Lower leg skin (tissue), 4 donors: Measurements from ENCODE around the gene SOX5. TPM values are rescaled to one million over a fixed set of nuclear protein-coding genes. Genes with fewer than 3 reads are reported as not detected.

Experiments used
- DNase-seq, 2 donors: peaks; one replicate each; pipeline ENCODE4 v3.0.0-alpha.2; 2019; ENCODE audit warnings: low spot score in 2 of 2
- H3K4me3 ChIP-seq: fragments of 200-600 bp; sonication (generic); 2 replicates; pipeline ENCODE4 v1.5.1; 2017; ENCODE audit warnings: mild to moderate bottlenecking, low read depth; ENCODE audit not compliant: poor library complexity, severe bottlenecking
- CTCF ChIP-seq, 3 donors: fragments of 450-650 bp; IDR thresholded peaks; one replicate each; pipeline ENCODE4 v1.5.1; 2016; ENCODE audit warnings: antibody characterized with exemption in 3 of 3, mild to moderate bottlenecking in 3 of 3, moderate library complexity in 2 of 3
- POLR2A ChIP-seq, 2 donors: fragments of 450-650 bp; IDR thresholded peaks; one replicate each; pipeline ENCODE4 v1.6.1; 2016 to 2017; ENCODE audit warnings: antibody characterized with exemption in 2 of 2, mild to moderate bottlenecking in 1 of 2, moderate library complexity in 1 of 2
- WGBS, 2 donors: methylation state at CpG; one replicate each; pipeline ENCODE4 v1.1.5; 2018; 5-methylcytosine and 5-hydroxymethylcytosine counted together
- intact Hi-C: fragments of 100-400 bp; cut with DNase I; formaldehyde crosslinking; loops from one replicate; pipeline ENCODE4 v1.15.0; 2023; ENCODE audit warnings: low total_unique reads
- total RNA-seq, 4 donors: library from RNA; depleted of rRNA; stranded (reverse); fragments of >200 nt; gene quantifications; one replicate each; pipeline ENCODE4 v1.1.0, GENCODE V29; 2016

SOX5 gene
- total RNA-seq, 4 donors from 2014 or later = 23.7 to 59.7 (median 33.6) TPM

DNA sequence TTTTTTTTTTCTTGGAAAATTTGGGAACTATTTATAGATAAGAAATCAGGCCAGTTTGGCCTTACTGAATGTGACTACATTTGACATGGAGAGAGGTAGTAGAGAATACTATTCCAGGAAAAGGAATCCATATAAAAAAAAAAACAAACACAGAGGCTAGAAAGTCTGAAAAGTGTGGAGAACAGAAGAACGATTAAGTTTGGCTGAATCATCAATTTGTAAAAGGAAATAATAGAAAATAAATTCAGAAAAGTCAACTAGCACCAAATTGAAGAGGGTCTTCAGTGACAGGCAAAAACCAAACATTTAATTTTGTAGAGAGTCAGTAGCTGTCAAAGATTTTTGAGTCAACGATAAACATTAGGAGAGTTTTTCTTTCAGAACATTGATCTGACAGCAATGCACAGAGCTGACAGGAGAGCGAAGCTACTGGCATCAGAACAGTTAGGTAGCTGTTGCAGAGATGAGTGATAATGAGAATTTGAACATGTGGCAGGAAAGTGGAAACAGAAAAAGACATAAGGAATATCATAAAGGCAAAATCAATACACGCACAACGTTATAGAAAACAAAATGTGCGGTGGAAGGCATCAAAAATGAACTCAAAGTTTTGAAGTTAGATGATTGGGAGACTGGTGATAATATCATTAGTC, 241.2 kb downstream of the SOX5 start:
- H3K4me3 ChIP-seq = no peak overlapping the region
- intact Hi-C loops = no loop called here
- no peak for DNase-seq
- 90 to 91% methylated on average over 6 of the region's 6 CpGs for WGBS, 2 donors
- no peak for TF ChIP-seq POLR2A (IDR thresholded peaks at IDR 0.05)
- TF ChIP-seq CTCF (IDR thresholded peaks at IDR 0.05) = no peak

- WGBS, 2 donors = 85 to 92% methylated on average over 5 of the region's 5 CpGs
Observed at GRCh38 chr12:23707270-23707669, 242.2 kb downstream of the SOX5 start.

GRCh38 chr12:23704992-23705943, 244.2 kb downstream of the SOX5 start:
- H3K4me3 ChIP-seq = no peak overlapping the region
- TF ChIP-seq POLR2A (IDR thresholded peaks at IDR 0.05) = no peak
- TF ChIP-seq CTCF (IDR thresholded peaks at IDR 0.05) = no peak
- intact Hi-C loops = no loop called here
- WGBS, 2 donors = 69 to 74% methylated on average over 6 of the region's 6 CpGs
- DNase-seq = no peak

More at GRCh38 chr12:23707270-23707669, 242.2 kb downstream of the SOX5 start:
- no peak for TF ChIP-seq POLR2A (IDR thresholded peaks at IDR 0.05)
- no peak for TF ChIP-seq CTCF (IDR thresholded peaks at IDR 0.05)
- DNase-seq = no peak
- no peak overlapping the region for H3K4me3 ChIP-seq
- intact Hi-C loops = no loop called here

- WGBS, 2 donors = 40 to 50% methylated on average over 1 of the region's 1 CpG
- DNase-seq = no peak
- TF ChIP-seq POLR2A (IDR thresholded peaks at IDR 0.05) = no peak
- TF ChIP-seq CTCF (IDR thresholded peaks at IDR 0.05) = no peak
- intact Hi-C loops = no loop called here
- H3K4me3 ChIP-seq = no peak overlapping the region
Observed at GRCh38 chr12:23703051-23703450, 246.4 kb downstream of the SOX5 start.

GRCh38 chr12:23699031-23699430, 250.4 kb downstream of the SOX5 start:
- intact Hi-C loops = no loop called here
- TF ChIP-seq POLR2A (IDR thresholded peaks at IDR 0.05) (no peak), CTCF (IDR thresholded peaks at IDR 0.05) (no peak)
- DNase-seq = no peak
- no peak overlapping the region for H3K4me3 ChIP-seq
